Stimulated activated CD8-positive, alpha-beta memory T cell treated with anti-CD3 and anti-CD28 coated beads, Interleukin-15, amount 100 ng/mL, for 4 hours (primary cell): ENCODE results near the gene GPAM.
"Not testable (repeated sequence)": the region's sequence is repeated elsewhere in the genome, so short reads cannot be mapped to it uniquely, and the experiment has no call there.

Source experiments
- DNase-seq, 2 donors: peaks; one replicate each; pipeline ENCODE4 v3.0.0-alpha.2; 2020; ENCODE audit warnings: low read depth in 2 of 2

GPAM gene

GRCh38 chr10:112183329-112184051, at the start of gene GPAM:
GPAM (minus strand) TSS chr10:112183765; CDS start chr10:112181784, 1,981 bp downstream.
- DNase-seq, result peak; percentile 94 to 96

DNA sequence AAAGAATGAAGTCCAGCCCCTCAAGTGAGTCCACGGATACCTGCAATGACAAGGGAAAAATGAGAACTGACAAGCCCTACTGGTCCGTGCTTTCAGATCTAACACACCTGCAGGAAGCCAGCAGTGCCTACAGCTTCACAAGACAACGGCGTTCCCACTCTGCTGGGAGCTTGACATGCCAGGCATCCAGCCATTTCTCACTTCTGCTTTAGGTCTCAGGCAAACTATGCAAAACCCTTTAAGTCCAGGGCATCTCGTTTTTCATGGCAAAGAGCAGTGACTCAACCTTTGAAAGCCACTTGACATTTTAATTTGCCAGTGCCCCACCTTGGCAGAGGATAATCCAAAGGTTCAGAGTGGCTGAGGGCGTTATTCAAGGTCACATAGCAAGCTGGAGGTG, 49.1 kb upstream of the GPAM start:
- no peak for DNase-seq

- no peak for DNase-seq
These were observed 48.2 kb upstream of the GPAM start for GRCh38 chr10:112231602-112232400.

- no peak for DNase-seq
These were observed 46.9 kb upstream of the GPAM start for GRCh38 chr10:112230325-112230988.

GRCh38 chr10:112229901-112230300, 46.3 kb upstream of the GPAM start:
- DNase-seq, result no peak

- no peak for DNase-seq
These were observed 45.5 kb upstream of the GPAM start for GRCh38 chr10:112229096-112229495.

GRCh38 chr10:112228366-112229088, 45.0 kb upstream of the GPAM start:
- not testable (repeated sequence) for DNase-seq

DNA sequence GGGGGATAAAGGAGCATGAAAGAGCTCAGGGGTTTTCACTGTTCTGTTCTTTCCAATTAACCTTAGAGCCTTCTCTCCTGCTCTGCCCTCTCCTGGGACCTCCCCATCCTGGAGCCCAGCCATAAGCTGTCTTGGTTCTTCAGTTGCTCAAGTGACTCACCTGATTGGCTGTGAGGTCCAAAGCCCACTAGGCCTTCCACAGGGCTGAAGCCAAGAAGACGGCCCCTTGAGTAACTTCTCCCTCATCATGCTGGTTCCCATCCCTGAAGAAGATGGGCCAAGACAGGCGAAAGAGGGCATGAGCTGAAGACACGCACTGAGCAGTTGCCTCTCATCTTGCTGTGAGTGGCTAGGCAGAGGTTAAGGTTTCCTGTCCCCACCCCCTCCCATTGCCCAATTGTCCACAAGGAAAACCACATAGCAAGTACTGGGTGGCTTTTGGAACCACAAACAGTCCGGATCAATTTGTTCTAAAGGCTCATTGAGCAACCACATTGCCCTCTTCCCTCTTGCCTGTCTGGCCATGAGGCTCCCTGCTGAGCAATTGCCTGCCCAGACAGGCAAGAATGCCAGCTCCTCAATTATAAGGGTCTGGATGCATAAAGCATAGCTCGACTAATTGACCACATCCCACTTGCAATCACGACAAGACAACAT, 43.9 kb upstream of the GPAM start:
- DNase-seq, result no peak

DNA sequence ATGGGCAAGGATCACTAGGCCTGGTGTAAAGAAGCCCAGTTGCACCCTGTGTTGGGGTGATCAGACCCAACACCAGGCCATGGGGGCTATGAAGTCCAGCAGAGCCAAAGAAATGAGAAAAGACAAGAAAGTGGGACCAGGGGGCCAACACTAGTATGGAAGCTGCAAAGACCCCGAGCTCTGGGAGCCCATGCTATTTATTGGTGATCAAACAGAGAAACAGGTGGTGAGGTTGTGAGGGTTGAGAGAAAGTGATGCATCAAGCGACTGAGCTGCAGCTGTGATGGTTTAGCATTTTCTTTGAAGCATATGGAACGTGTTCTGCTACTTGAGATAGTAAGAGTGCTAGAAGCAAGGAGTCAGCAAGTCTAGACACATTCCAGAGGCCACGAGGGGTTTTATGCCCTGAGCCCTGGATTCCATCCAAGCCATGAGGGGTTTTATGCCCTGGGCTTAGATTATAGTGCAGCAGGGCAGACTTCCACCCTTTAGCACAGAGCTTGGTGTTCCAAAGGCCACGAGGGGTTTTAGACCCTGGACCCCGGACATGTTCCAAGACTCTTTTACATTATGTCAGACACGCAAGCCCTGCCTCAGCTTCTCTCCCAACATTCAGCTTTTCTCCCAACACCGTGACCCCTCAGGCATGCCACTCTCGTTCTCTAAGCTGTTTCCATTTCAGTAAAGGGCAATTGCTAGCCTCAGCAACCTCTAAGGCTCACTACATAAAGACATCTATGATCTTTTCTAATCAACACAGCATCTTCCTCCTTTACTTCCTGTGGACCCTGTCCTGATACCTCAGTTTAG, 43.1 kb upstream of the GPAM start:
- DNase-seq, result no peak

GRCh38 chr10:112225771-112226438, 42.3 kb upstream of the GPAM start:
- DNase-seq, result no peak

DNA sequence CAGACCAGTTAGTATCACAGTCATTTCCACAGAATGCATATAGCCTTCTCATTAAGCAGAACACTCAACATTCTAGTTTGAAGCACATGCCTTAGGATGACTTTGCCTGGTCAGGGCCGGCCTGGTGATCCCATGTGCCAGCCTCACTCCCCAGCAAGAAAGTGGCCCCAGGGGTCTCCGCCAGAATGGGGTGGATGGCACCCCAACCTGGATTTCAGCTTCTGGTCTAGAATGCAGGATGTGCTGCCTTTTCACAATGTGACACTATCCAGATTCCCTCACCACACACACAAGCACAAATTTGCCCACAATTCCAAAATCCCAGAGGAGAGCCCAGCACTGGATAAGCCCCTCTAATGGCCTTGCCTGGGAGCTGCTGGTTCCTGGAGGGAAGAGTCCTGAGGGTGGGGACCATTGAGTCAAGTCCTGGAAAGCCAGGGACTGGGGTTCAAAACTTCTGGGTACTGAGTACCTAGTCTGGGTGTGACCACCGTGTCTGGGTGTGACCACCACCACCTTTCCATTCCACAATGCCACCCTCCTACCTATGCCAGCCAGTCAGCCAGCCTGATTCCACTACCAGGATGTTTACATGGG, 41.5 kb upstream of the GPAM start:
- no peak for DNase-seq

DNA sequence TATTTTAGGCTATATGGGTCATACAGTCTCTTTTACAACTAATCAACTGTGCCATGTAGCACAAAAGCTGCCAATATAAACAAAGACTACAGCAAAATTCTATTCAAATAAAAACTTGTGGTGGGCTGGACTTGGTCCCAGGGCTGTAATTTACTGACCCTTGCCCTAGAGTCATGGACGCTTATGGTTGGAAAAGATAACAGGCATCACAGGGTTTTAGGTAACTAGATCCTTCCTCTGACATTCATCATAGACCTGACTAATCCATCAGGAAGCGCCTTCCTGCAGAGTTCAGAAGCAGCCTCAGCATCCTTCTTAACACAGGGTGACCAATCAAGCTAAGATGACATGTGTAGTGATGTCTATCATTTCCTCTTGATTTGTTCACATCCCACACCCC, 40.2 kb upstream of the GPAM start:
- no peak for DNase-seq

GRCh38 chr10:112222799-112223198, 39.2 kb upstream of the GPAM start:
- no peak for DNase-seq

- DNase-seq, result no peak
These were observed 38.0 kb upstream of the GPAM start for GRCh38 chr10:112221545-112221944.

GRCh38 chr10:112218960-112219359, 35.4 kb upstream of the GPAM start:
- DNase-seq, result no peak

DNA sequence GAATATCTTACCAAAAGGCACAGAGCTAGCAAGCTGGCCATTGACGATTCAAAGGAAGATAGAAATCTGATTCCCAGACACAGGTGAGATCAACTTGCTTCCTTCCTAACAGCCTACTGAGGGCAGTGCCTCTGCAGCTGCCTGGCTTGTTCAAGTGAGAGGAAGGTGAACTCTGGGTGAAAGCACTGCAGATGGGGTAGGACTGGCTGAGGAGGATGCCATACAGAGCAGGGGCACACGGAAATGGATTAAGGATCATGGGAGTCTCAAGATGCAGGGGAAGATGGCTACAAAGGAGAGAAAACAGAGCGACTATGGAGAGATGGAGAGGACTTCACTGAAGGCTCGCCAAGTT, 34.4 kb upstream of the GPAM start:
- DNase-seq, result no peak

- no peak for DNase-seq
These were observed 33.9 kb upstream of the GPAM start for GRCh38 chr10:112217386-112218035.

DNA sequence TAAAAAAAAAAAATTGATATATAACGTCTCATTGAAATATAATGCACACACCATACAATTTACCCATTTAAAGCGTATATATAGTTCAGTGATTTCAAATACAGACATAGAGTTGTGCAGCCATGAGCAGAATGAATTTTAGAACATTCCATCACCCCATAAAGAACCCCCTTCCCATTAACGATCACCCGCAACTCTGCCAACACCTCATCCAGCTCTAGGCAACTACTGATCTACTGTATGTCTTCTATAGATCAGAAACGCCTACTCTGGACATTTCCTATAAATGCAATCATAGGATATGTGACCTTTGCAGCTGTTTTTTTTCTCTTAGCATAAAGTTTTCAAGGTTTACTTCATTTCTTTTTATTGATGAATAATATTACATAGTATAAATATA, 33.4 kb upstream of the GPAM start:
- DNase-seq, result no peak

DNA sequence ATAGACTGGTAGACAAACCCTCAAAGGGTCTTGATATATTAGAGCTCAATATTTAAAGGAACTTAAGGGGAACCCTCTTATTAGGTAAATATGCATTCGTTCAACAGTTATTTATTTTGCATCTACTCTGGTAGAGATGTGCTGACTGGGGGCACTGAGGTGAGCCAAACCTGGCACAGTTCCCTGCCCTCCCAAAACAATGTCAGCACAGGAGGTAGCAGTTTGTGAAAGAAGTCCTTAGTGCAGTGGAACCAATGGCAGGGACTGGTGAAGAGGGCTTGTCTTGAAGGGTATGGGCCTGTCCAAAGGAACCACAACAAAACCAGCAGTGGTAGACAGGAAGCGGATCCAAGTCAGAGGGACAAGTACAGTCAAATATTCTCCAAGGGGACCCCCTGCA, 32.6 kb upstream of the GPAM start:
- DNase-seq, result no peak
